WTC11 (cell line): ENCODE data around the gene RAP2B. TPM values are rescaled to one million over a fixed set of nuclear protein-coding genes. Genes with fewer than 3 reads are reported as not detected.

Experiments used
- ATF2 ChIP-seq: sonication (generic); formaldehyde crosslinking; IDR thresholded peaks from 2 replicates; pipeline ENCODE4 v1.8.1; 2022; ENCODE audit warnings: low read depth, missing genetic modification reagents, borderline replicate concordance
- CBFB ChIP-seq: sonication (generic); formaldehyde crosslinking; IDR thresholded peaks from 2 replicates; pipeline ENCODE4 v1.8.1; 2022; ENCODE audit warnings: mild to moderate bottlenecking, low read depth, missing genetic modification reagents
- CDX4 ChIP-seq: fragments of 250-450 bp; sonication (Bioruptor Pico); IDR thresholded peaks from 2 replicates; pipeline ENCODE4 v1.9.0; 2021; ENCODE audit warnings: moderate library complexity, mild to moderate bottlenecking, inconsistent platforms, borderline replicate concordance
- CREB1 ChIP-seq: sonication (generic); formaldehyde crosslinking; IDR thresholded peaks from 2 replicates; pipeline ENCODE4 v1.8.0; 2023; ENCODE audit warnings: mild to moderate bottlenecking, missing genetic modification reagents
- E2F1 ChIP-seq: sonication (generic); formaldehyde crosslinking; IDR thresholded peaks from 2 replicates; pipeline ENCODE4 v1.8.0; 2022; ENCODE audit warnings: mild to moderate bottlenecking, missing genetic modification reagents
- E2F4 ChIP-seq: sonication (generic); formaldehyde crosslinking; IDR thresholded peaks from 2 replicates; pipeline ENCODE4 v1.8.1; 2022; ENCODE audit warnings: low read depth, mild to moderate bottlenecking, moderate library complexity, missing genetic modification reagents, borderline replicate concordance
- ETV6 ChIP-seq: sonication (generic); formaldehyde crosslinking; IDR thresholded peaks from 2 replicates; pipeline ENCODE4 v1.8.1; 2022; ENCODE audit warnings: mild to moderate bottlenecking, missing genetic modification reagents
- FOXJ3 ChIP-seq: sonication (generic); formaldehyde crosslinking; IDR thresholded peaks from 2 replicates; pipeline ENCODE4 v1.9.0; 2021; ENCODE audit warnings: missing genetic modification reagents, mild to moderate bottlenecking, borderline replicate concordance
- FOXK1 ChIP-seq: sonication (generic); formaldehyde crosslinking; IDR thresholded peaks from 2 replicates; pipeline ENCODE4 v1.8.0; 2022; ENCODE audit warnings: mild to moderate bottlenecking, moderate library complexity, missing genetic modification reagents
- FOXP4 ChIP-seq: sonication (generic); formaldehyde crosslinking; IDR thresholded peaks from 2 replicates; pipeline ENCODE4 v1.8.0; 2022; ENCODE audit warnings: mild to moderate bottlenecking, missing genetic modification reagents
- GABPB1 ChIP-seq: sonication (generic); formaldehyde crosslinking; IDR thresholded peaks from 2 replicates; pipeline ENCODE4 v1.8.1; 2023; ENCODE audit warnings: mild to moderate bottlenecking, missing genetic modification reagents
- HMGA2 ChIP-seq: fragments of 250-450 bp; sonication (Bioruptor Pico); IDR thresholded peaks from 2 replicates; pipeline ENCODE4 v1.4.0; 2021; ENCODE audit warnings: mild to moderate bottlenecking, moderate library complexity
- IRF1 ChIP-seq: sonication (generic); formaldehyde crosslinking; IDR thresholded peaks from 2 replicates; pipeline ENCODE4 v1.8.0; 2023; ENCODE audit warnings: missing genetic modification reagents
- MAX ChIP-seq: sonication (generic); formaldehyde crosslinking; IDR thresholded peaks from 2 replicates; pipeline ENCODE4 v1.8.0; 2022; ENCODE audit warnings: mild to moderate bottlenecking, missing genetic modification reagents
- MYBL2 ChIP-seq: sonication (generic); formaldehyde crosslinking; IDR thresholded peaks from 2 replicates; pipeline ENCODE4 v1.8.1; 2023; ENCODE audit warnings: mild to moderate bottlenecking, moderate library complexity, missing genetic modification reagents
- NFATC4 ChIP-seq: fragments of 250-450 bp; sonication (Bioruptor Pico); IDR thresholded peaks from 2 replicates; pipeline ENCODE4 v1.9.0; 2021; ENCODE audit warnings: mild to moderate bottlenecking
- RORB ChIP-seq: fragments of 250-450 bp; sonication (Bioruptor Pico); IDR thresholded peaks from 2 replicates; pipeline ENCODE4 v1.9.0; 2021; ENCODE audit warnings: mild to moderate bottlenecking
- SMAD3 ChIP-seq: sonication (generic); formaldehyde crosslinking; IDR thresholded peaks from 2 replicates; pipeline ENCODE4 v1.8.0; 2022; ENCODE audit warnings: missing genetic modification reagents, mild to moderate bottlenecking, borderline replicate concordance
- SP1 ChIP-seq: sonication (generic); formaldehyde crosslinking; conservative IDR thresholded peaks from 2 replicates; pipeline ENCODE4 v1.8.1; 2022; ENCODE audit warnings: missing genetic modification reagents
- STAT6 ChIP-seq: sonication (generic); formaldehyde crosslinking; conservative IDR thresholded peaks from 2 replicates; pipeline ENCODE4 v1.8.1; 2023; ENCODE audit warnings: mild to moderate bottlenecking, low read depth, missing genetic modification reagents, moderate library complexity
- TP53 ChIP-seq: sonication (generic); formaldehyde crosslinking; IDR thresholded peaks from 2 replicates; pipeline ENCODE4 v1.8.1; 2023; ENCODE audit warnings: mild to moderate bottlenecking, missing genetic modification reagents
- ZNF232 ChIP-seq: sonication (generic); formaldehyde crosslinking; IDR thresholded peaks from 2 replicates; pipeline ENCODE4 v1.8.0; 2022; ENCODE audit warnings: mild to moderate bottlenecking, missing genetic modification reagents
- ZNF317 ChIP-seq: sonication (generic); formaldehyde crosslinking; IDR thresholded peaks from 2 replicates; pipeline ENCODE4 v1.8.1; 2023; ENCODE audit warnings: low read depth, mild to moderate bottlenecking, moderate library complexity, missing genetic modification reagents, borderline replicate concordance
- ZNF416 ChIP-seq: fragments of 250-450 bp; sonication (Bioruptor Pico); IDR thresholded peaks from 2 replicates; pipeline ENCODE4 v1.9.0; 2021; ENCODE audit warnings: mild to moderate bottlenecking, inconsistent platforms
- ZNF512 ChIP-seq: sonication (generic); formaldehyde crosslinking; IDR thresholded peaks from 2 replicates; pipeline ENCODE4 v1.8.1; 2022; ENCODE audit warnings: missing genetic modification reagents, borderline replicate concordance
- ZNF671 ChIP-seq: fragments of 250-450 bp; sonication (Bioruptor Pico); IDR thresholded peaks from 2 replicates; pipeline ENCODE4 v1.8.0; 2021; ENCODE audit warnings: mild to moderate bottlenecking
- total RNA-seq: library from RNA; stranded (reverse); gene quantifications from 3 replicates; pipeline ENCODE4 v1.2.3, GENCODE V29; 2021

Gene RAP2B
- total RNA-seq, 1 experiment from 2014 or later = 25.6 TPM

- no peak; the same call in 1 of the 2 replicates for TF ChIP-seq TP53 (CRISPR knock-in tag)
- TF ChIP-seq SP1 (CRISPR knock-in tag) = peak; percentile 97
- TF ChIP-seq HMGA2 = no peak
- TF ChIP-seq ETV6 (CRISPR knock-in tag) = peak; percentile 79; the same call in 1 of the 2 replicates
- TF ChIP-seq MAX = peak; percentile 64
- no peak; the same call in none of the 2 replicates for TF ChIP-seq MYBL2 (CRISPR knock-in tag)
- TF ChIP-seq E2F4 = 0 out of 2 replicates have a peak, but pooled peaks have one; percentile 75
- TF ChIP-seq ZNF232 = peak; percentile 89; the same call in 1 of the 2 replicates
- TF ChIP-seq NFATC4 = no peak
- peak; percentile 46 for TF ChIP-seq IRF1 (CRISPR knock-in tag)
- peak; percentile 57; the same call in 1 of the 2 replicates for TF ChIP-seq GABPB1 (CRISPR knock-in tag)
- no peak for TF ChIP-seq ZNF416 (CRISPR knock-in tag)
- no peak for TF ChIP-seq CBFB (CRISPR knock-in tag)
- TF ChIP-seq ZNF671 (CRISPR knock-in tag) = no peak
- peak; percentile 66 for TF ChIP-seq FOXP4 (CRISPR knock-in tag)
- no peak; the same call in 1 of the 2 replicates for TF ChIP-seq E2F1 (CRISPR knock-in tag)
- no peak for TF ChIP-seq CREB1 (CRISPR knock-in tag)
- peak; percentile 91; the same call in 1 of the 2 replicates for TF ChIP-seq SMAD3 (CRISPR knock-in tag)
- TF ChIP-seq RORB (CRISPR knock-in tag) = no peak
- TF ChIP-seq FOXJ3 (CRISPR knock-in tag) = no peak
- no peak for TF ChIP-seq CDX4 (CRISPR knock-in tag)
- no peak for TF ChIP-seq STAT6
- no peak for TF ChIP-seq ZNF512
- TF ChIP-seq ZNF317 = 0 out of 2 replicates have a peak, but pooled peaks have one; percentile 42
- peak; percentile 72 for TF ChIP-seq FOXK1 (CRISPR knock-in tag)
- TF ChIP-seq ATF2 (CRISPR knock-in tag) = no peak
Measured at GRCh38 chr3:153161714-153162512, at the start of gene RAP2B (continued).
